ENCODE measurements around the gene EFNA1.

The EFNA1 gene

DNA sequence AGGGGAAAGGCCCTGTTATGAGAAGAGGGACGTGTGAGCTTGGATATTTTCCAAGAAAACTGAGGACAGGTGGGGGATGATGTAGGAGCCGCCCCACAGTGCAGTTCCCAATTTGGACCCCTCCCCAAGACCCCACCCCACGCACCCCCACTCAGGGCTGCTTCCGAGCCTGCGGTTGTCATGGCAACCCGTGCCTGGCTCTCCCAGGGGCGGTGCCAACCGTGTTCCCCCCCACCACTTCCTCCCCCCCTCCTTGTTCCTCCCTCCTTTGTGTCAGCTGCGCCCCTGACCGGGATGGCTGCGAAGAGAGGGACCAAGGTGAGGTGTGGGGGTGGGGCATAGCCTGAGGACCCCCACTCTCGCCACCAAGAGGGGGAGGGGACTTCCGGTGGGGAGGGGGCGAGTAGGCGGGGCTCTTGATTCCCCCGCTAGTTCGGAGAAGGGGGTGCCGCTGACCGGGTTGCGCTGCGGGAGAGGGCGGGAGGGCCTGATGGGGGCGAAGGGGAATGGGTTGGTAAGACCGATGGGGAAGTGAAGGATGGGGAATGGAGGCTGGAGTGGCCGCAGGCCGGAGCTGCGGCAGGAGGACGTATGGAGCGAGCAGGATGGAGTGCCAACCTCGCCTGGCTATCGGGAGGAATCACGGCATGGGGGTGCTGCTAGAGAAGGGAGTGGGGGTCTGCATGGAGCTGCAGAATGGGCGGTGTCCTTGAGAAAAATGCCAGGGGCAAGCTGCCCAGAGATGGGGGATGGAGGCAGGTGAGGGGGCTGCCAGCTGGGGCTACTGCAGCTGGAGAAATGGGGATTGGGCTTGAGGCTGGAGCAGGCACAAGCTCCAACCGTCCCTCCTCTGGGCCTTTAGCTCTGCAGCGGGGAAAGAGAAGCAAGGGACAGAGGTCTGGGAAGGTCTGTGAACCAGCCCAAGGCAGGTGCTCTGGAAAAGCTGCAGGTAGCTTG is 46.9 kb downstream of the EFNA1 start:
- peak in 1 of 2 donors; percentile 13 for DNase-seq (ENCODE audit: low read depth in 2 of 2)

DNA sequence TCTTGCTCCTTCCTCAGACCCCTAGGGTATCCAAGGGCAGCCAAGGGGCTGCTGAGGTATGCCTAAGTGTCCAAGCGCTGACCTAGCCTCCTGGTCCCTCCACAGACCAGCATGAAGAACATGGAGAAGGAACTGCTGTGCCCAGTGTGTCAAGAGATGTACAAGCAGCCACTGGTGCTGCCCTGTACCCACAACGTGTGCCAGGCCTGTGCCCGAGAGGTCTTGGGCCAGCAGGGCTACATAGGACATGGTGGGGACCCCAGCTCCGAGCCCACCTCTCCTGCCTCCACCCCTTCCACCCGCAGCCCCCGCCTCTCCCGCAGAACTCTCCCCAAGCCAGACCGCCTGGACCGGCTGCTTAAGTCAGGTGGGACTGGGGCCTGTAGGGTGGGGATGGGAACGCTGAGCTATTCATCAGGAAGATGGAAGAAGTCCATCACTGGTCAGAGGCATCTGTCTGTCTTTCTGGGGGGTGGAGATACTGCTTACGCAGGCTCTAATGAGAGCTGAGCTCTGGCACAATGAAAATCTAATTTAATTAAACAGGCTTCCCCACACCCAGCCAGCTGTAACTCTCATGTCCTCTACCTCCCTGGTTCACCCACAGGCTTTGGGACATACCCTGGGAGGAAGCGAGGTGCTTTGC is 47.7 kb downstream of the EFNA1 start:
- no peak for DNase-seq (ENCODE audit: low read depth in 2 of 2)

DNA sequence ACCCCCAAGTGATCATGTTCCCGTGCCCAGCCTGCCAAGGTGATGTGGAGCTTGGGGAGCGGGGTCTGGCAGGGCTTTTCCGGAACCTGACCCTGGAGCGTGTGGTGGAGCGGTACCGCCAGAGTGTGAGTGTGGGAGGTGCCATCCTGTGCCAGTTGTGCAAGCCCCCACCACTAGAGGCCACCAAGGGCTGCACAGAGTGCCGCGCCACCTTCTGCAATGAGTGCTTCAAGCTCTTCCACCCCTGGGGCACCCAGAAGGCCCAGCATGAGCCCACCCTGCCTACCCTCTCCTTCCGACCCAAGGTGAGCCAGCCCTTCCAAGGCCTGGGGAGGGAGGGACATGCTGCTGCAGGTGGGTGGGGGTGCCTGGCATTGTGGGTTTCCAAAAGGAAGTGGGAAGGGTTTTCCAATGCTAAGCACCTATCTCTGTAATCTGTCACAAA is 48.3 kb downstream of the EFNA1 start:
- DNase-seq (ENCODE audit: low read depth in 2 of 2) = no peak

DNA sequence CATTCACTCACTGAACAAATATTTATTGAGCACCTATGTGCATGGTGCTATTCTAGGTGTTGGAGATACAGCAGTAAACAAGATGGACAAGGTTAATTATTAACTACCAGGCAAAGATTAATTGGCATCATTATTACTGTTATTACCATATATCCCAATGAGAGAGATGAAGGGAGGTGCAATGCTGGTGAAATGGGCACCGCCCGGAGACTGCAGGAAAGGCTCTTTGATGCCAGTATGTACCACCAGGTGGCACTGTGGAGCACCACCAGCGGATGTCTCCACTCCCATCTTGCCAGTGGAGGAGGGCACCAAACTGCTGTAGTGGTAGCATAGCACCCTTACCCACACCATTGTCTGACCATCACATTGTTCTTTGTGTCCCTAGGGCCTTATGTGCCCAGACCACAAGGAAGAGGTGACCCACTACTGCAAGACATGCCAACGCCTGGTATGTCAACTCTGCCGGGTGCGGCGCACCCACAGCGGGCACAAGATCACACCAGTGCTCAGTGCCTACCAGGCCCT is 48.9 kb downstream of the EFNA1 start:
- peak; percentile 63 to 76 for DNase-seq (ENCODE audit: low read depth in 2 of 2)

DNA sequence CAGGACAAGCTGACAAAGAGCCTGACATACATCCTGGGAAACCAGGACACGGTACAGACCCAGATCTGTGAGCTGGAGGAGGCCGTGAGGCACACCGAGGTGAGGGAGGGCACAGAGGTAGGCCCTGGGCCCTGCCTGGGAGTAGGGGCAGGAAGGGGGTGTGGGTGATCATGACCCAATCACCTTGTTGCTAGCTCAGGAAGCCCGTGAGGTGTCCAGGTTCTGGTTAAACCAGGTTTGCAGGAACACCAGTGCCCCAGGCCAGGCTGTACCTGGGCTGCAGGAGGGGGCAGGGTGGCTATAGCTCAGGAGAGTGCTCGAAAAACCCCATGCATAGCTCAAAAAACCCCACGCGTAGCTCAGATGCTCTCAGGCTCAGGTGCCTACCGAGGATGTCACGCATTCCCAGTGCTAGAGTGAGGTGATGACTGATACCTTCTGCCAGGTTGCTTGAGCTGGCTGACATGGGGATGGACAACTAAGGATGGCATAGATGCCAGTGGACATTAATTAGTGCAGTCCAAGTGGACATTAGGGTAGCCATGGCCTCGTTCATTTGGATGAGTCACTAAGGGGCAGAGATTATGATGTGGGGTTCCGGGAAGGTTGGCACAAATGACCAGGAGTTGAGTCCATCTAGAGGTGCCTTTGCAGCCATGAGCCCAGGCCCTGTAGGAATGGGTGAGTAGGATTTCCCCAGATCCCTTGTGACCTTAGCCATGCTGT is 49.7 kb downstream of the EFNA1 start:
- no peak for DNase-seq (ENCODE audit: low read depth in 2 of 2)

DNA sequence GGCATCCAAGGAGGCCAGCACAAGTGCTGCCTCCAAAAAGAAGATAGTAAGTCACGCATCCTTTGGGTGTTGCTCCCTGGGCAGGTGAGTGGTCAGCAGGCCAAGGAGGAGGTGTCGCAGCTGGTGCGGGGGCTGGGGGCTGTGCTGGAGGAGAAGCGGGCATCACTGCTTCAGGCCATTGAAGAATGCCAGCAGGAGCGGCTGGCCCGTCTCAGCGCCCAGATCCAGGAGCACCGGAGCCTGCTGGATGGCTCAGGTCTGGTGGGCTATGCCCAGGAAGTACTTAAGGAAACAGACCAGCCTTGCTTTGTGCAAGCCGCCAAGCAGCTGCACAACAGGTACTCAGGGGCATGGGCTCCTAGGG is 50.2 kb downstream of the EFNA1 start:
- no peak for DNase-seq (ENCODE audit: low read depth in 2 of 2)

DNA sequence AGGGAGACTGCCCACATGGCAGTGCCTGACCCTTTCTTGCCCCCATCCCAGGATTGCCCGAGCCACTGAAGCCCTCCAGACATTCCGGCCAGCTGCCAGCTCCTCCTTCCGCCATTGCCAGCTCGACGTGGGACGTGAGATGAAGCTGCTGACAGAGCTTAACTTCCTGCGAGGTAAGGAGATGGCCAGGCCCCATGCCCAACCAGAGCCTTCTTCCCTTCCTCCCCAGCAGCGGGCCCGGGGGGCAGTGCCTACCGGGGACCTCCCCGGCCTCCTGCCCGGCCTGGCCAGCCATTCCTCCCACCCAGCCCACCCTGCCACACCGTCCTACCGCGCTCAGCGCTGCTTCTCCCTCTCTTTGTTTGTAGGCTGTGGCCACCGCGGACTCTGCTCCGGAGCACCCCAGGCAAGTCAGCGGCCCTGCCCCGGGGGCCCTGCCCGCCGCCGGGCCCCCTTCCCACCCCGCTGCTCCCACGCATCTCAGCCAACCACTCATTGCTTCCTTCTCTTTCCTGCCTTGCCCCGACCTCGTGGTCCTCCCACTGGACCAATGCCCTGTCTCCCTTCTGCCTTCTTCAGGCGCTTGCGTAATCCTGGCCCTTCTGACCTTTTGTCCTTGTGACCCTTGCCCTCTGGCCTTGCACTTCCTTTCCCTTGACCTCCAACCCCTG is 50.9 kb downstream of the EFNA1 start:
- no peak for DNase-seq (ENCODE audit: low read depth in 2 of 2)

DNA sequence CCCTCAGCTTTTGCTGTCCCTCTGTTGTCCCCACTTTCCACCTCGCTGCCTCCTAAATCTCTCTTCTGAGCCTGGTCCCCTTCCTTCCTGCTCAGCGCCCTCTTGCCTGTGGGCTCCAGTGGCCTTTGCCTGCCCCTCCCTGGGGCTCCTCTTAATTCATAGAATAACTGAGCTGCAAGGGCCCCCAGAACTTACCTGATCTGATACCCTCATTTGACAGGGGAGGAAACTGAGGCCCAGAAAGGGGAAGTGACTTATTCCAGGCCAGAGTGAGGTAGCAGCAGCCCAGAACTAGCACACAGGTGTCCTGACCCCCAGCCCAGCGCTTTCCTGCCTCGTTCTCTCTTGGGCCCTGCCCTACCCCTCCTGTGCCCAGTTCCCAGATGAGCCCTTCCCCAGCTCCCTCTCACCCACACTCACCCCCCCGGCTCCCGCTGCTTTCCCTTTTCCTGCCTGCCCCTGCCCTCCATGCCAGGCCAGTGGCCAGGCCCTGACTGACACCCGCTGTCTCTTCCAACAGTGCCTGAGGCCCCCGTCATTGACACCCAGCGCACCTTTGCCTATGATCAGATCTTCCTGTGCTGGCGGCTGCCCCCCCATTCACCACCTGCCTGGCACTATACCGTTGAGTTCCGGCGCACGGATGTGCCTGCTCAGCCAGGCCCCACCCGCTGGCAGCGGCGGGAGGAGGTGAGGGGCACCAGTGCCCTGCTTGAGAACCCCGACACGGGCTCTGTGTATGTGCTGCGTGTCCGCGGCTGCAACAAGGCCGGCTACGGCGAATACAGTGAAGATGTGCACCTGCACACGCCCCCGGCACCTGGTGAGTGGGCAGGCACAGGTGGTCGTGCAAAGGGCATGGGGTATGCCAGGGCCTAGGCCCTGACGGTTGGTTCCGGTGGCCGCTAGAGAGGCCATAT is 51.7 kb downstream of the EFNA1 start:
- DNase-seq (ENCODE audit: low read depth in 2 of 2) = no peak

DNA sequence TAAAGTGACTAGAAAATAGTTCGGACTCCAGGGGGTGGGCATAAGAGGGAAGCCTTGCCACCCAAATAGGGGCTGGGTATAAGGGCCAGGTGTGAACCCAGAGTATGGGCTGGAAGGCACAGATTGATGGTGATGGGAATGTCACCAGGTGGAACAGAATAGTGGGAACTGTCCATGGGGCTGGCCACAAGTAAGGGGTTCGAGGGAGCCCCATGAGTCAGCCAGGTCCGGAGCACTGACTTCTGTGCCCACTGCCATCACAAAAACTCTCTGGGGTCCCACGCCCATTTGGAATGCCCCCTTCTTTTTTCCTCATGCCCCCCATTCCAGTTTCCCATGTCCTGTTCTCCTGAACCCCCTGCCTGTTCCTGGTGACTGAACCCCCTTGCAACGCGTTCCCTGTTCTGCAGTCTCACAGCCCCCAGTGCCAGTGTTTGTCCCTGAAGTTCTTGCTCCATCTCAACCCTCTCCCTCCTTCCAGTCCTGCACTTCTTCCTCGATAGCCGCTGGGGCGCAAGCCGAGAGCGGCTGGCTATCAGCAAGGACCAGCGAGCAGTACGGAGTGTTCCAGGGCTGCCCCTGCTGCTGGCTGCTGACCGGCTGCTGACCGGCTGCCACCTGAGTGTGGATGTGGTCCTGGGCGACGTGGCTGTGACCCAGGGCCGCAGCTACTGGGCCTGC is 53.8 kb downstream of the EFNA1 start:
- no peak for DNase-seq (ENCODE audit: low read depth in 2 of 2)

DNA sequence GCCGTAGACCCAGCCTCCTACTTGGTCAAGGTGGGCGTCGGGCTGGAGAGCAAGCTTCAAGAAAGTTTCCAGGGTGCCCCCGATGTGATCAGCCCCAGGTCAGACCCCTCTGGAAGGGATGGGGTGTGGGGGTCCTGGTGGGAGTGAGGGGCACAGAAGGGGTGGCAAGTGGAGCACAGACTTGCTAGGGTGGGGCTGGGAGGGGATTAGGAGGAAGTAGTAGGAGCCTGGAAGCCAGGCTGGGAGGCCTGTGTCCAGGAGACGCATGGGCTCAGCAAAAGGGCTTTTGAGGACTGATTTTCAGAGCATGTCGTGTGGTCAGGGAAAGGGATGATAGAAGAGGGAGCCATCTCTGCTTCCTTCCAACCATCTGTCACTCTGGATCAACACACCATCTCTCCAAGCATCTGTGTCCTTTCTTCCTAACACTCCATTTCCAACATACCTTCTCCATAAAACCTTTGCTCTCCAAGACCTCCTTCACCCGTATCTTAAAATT is 54.4 kb downstream of the EFNA1 start:
- DNase-seq (ENCODE audit: low read depth in 2 of 2) = no peak

DNA sequence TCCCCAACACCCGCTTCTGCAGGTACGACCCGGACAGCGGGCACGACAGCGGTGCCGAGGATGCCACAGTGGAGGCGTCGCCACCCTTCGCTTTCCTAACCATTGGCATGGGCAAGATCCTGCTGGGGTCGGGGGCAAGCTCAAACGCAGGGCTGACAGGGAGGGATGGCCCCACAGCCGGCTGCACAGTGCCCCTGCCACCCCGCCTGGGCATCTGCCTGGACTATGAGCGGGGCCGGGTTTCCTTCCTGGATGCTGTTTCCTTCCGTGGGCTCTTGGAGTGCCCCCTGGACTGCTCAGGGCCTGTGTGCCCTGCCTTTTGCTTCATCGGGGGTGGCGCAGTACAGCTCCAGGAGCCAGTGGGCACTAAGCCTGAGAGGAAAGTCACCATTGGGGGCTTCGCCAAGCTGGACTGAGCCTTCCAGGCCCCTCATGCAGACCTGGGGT is 56.1 kb downstream of the EFNA1 start:
- no peak for DNase-seq (ENCODE audit: low read depth in 2 of 2)

DNA sequence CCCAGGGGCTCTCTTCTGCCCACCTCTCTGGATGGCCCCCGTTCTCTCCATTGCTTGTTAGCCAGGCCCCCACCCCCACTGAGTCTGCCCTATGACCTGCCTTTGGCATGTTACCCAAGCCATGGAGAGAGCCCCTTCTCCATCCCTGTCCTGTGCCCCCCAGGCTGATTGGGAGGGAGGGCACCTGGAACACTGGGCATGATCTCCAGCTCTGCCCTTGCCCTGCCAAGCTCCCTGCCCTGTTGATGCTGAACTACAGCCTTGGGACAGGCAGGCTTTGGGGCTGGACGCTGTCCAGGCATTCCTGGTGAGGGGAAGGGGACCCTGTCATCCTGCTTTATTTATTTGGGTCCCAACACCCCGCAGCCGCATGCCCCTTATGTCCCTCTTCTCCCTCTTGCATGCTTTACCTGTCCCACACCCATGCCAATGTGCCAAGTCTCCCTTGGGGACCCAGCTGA is 56.7 kb downstream of the EFNA1 start:
- DNase-seq (ENCODE audit: low read depth in 2 of 2) = no peak

Data from activated CD8-positive, alpha-beta memory T cell treated with anti-CD3 and anti-CD28 coated beads for 4 hours (primary cell).